Retinal pigment epithelial cell (primary cell): ENCODE measurements around the gene GGACT.
"Not testable (repeated sequence)": the region's sequence is repeated elsewhere in the genome, so short reads cannot be mapped to it uniquely, and the experiment has no call there.

ENCODE experiments used
- DNase-seq: peaks from one replicate; pipeline ENCODE4 v3.0.0-alpha.2; 2010; ENCODE audit warnings: low read depth
- H3K4me3 ChIP-seq: 2 replicates; pipeline ENCODE4 v1.5.1; 2011; ENCODE audit warnings: mild to moderate bottlenecking, low read length, control low read depth, moderate library complexity
- CTCF ChIP-seq: conservative IDR thresholded peaks from 2 replicates; pipeline ENCODE4 v1.5.1; 2011; ENCODE audit warnings: low read depth, low read length, control low read depth, inconsistent platforms

The GGACT gene

GRCh38 chr13:100630555-100630954 lies 42.0 kb upstream of the GGACT start:
- no peak for TF ChIP-seq CTCF

GRCh38 chr13:100627120-100627519 lies 38.5 kb upstream of the GGACT start:
- no peak for DNase-seq
- H3K4me3 ChIP-seq, result no peak overlapping the region
- TF ChIP-seq CTCF, result no peak

More at GRCh38 chr13:100630555-100630954, 42.0 kb upstream of the GGACT start:
- no peak for DNase-seq
- H3K4me3 ChIP-seq, result no peak overlapping the region

- H3K4me3 ChIP-seq, result no peak overlapping the region
- no peak for DNase-seq
- TF ChIP-seq CTCF, result no peak
Measured at GRCh38 chr13:100625447-100625846, 36.9 kb upstream of the GGACT start.

GRCh38 chr13:100620792-100621191 lies 32.2 kb upstream of the GGACT start:
- no peak overlapping the region for H3K4me3 ChIP-seq
- no peak for TF ChIP-seq CTCF
- DNase-seq, result peak; percentile 2

GRCh38 chr13:100619940-100620339 lies 31.4 kb upstream of the GGACT start:
- TF ChIP-seq CTCF, result no peak
- no peak for DNase-seq
- no peak overlapping the region for H3K4me3 ChIP-seq

- not testable (repeated sequence) for DNase-seq, H3K4me3 ChIP-seq
Measured at GRCh38 chr13:100618897-100619296, 30.3 kb upstream of the GGACT start.

GRCh38 chr13:100613031-100613430 lies 24.4 kb upstream of the GGACT start:
- H3K4me3 ChIP-seq, result no peak overlapping the region
- DNase-seq, result no peak
- TF ChIP-seq CTCF, result no peak
